Esophagus muscularis mucosa (tissue), 3 donors: ENCODE data around the gene NINJ2.

Source experiments
- CTCF ChIP-seq, 3 experiments: fragments of 200-600 bp in 2 of 3; fragments of 450-650 bp in 1 of 3; sonication (generic) in 2 of 3; IDR thresholded peaks; one replicate each; pipeline ENCODE4 v1.5.1; 2017 to 2019; ENCODE audit warnings: antibody characterized with exemption in 3 of 3, mild to moderate bottlenecking in 2 of 3, moderate library complexity in 1 of 3
- POLR2A ChIP-seq: fragments of 450-650 bp; IDR thresholded peaks from one replicate; pipeline ENCODE4 v1.6.1; 2017; ENCODE audit warnings: antibody characterized with exemption, moderate library complexity, mild to moderate bottlenecking, low read depth

GRCh38 chr12:601976-602699 is 61.1 kb downstream of the NINJ2 start:
- TF ChIP-seq CTCF (IDR thresholded peaks at IDR 0.05): no peak
- no peak for TF ChIP-seq POLR2A
